Inflammatory macrophage (primary cell): ENCODE measurements around the gene FMNL2.

ENCODE experiments used
- DNase-seq, 2 donors: peaks; one replicate each; pipeline ENCODE4 v3.0.0-alpha.2; 2020 to 2022

FMNL2 gene

DNA sequence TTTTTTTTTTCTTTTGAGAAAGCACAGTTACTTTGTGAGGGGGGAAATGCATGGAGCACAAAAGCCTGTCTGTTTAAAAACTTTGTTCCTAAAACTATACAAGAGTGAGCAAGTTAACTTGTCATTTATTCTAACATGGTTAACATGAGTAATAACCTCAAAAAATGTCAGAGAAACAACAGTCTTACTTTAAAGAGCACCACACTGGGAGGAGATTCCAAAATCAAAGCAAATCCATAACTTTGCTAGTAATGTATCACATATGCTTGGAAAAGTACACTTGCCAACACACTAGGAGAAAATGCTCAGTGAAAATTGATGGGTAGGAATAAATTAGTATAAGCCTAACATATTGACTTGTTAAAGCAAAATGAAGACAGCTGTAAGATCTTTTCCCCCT lies 225.2 kb downstream of the FMNL2 start:
- DNase-seq: no peak

DNA sequence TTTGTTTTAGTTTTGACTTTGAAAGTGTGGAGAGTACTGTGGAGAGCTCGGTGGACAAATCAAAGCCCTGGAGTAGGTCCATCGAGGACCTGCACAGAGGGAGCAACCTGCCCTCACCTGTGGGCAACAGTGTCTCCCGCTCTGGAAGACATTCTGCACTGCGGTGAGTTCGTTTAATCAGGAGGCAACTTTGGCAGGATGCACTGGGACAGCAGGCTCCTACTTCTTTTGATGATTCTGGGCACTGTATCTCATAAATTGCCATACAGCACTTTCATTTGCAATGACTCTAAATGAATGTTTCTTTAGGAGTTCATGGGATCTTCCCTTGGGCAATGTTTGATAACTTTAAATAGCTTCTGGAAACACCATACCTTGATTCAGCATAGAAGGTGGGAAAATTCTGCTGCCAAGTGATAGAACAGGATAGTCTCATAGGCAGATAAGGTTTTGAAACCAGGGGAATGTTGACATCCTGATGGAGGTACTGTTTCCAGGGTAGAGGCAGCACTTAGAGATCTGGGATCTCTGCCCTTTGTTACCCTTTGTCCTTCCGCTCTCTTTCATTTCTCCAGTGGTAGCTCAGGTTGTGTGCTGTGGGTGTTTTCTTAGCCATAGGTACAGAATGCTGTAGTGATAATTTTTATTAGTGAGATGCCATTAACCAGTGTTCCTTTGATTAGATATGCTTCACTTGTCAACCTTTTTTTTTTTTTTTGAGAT lies 226.1 kb downstream of the FMNL2 start:
- no peak for DNase-seq

DNA sequence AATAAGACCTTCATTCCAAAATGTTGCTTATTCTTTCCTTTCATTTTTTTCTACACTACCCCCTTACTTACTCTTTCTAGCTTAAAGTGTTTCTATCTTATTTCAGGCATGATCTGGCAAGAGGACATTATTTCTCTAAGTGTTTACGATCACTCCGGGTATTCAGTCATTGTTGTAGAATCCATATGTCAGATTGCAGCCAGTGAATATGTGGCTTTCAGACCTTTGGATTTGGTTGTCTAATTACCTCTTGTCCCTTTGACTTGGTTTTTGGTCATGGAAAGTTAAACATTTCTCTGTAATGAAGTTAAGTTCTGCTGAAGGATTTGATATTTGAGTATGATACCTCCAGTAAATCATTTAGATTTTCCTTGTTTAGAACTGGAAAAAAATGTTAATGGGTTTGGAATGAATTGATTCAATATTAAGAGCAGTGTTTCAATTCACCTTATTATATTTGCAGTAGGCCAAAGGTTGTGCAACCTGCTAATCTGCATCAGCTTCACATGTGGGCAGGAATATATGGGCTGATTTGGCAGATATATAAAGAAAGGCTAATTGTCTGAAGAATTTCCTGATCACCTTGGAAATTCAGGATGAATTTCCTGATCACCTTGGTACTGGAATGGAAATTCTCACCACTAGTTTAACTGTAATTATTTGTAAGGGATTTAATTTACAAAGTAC lies 227.4 kb downstream of the FMNL2 start:
- no peak for DNase-seq

DNA sequence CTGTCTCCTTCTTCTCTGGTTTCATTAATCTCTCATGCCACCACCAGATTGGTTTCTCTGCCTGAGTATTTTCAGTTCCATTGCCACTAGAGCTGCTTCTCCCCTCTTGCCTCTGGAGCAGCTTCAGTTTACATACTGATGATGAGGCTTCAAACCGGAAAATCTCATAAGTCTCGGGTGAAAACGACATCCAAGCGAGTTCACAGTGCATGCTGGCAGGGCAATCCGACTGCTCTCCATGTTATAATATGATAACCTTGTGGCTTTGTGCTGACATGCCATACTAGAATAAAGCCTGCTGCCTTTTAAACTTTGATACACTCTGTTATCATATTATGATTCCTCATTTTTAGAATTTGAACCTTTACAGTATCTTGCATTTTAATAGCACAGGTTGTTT lies 228.8 kb downstream of the FMNL2 start:
- DNase-seq: no peak

DNA sequence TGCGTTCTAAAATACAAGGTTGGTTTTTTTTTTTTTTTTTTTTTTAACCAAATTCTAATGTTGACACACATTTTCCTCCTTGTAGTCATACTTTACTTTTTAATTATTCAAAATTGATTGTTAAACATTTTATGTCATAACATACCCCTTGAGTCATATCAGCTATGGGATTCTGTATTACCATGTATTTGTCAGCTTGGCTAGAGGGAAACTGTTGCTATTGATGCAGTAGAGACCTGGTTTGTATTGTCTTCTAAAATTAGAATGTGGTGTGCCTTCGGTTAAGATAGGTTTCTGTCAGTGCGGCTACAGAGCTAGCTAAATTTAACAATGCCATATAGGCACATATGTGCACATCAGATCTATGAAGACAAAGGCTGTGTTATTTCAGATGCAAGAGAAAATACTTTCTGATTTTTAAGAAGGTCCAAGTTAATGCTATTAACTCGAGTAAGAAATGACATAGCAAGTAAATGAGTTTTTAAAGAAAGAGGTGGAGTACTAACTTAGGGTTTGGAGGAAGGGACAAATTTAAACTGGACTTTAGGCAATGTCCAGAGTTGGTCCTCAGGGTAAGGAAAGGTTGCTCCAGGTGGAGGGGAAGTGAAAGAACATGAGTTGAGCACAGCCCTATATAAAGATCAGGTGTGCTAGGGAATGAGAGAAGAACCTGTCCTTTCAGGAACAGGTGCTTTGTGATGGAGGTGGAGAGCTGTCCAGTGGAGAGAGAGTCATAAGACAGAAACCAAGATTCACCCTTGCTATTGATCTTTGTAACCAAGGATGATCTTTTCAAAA lies 230.0 kb downstream of the FMNL2 start:
- DNase-seq: no peak

DNA sequence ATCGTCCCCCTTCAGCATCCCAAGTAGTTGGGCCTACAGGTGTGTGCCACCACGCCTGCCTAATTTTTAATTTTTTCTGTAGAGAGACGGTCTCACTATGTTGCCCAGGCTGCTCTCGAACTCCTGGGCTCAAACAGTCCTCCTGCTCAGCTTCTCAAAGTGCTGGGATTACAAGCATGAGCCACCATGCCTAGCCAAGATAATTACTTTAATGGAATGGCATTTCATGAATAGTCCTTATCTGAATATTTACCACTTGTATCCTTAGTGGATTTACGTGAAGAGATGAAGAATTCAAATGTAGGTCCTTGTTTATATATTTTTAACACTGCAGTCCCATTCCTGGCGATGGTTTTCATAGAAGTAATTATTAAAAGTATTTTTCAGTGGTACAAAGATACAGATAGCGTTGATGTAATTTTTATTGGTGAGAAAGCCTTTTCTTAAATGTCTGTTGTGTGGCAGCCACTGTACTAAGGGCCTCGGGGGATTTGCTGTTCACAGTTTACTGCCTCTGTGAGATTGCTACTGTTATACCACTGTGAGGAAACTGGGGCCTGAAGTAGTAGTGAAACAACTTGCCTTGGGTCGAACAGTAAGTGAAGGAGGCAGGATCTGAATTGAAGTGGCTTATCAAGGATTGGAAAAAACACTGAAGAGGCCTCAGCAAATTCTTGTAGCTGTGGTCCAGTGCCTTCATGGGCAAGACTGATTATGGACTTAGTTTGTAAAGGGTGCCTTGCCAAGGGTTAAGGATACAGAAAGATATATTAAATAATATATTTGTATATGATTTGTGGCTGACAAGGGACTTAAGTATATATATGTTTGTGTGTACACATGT lies 231.1 kb downstream of the FMNL2 start:
- no peak for DNase-seq

DNA sequence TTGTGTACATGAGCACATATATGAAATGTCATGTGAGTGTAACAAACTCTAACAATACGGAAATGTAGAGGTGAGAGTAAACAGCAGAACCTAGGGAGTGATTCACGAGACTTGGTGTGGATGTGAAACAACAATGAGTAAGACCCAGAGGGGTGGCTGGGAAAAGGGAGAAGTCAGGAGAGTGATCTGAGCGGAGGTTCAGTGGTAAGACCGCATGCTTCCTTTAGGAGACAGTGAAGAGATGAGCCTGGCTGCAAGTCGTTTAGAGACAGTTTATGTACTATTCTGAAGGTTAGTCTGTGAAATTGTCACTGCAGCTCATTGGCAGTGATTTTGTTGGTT lies 231.7 kb downstream of the FMNL2 start:
- peak; percentile 74 to 85 for DNase-seq

DNA sequence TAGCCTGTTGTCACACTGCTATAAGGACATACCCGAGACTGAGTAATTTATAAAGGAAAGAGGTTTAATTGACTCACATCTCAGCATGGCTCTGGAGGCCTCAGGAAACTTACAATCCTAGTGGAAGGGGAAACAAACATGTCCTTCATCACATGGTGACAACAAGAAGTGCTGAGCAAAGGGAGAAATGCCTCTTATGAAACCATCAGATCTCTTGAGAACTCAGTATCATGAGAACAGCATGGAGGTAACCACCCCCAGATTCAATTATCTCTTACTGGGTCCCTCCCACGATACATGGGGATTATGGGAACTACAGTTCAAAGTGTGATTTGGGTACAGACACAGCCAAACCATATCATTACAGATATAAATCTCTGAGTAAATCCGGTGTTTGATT lies 233.6 kb downstream of the FMNL2 start:
- peak; percentile 73 to 79 for DNase-seq

DNA sequence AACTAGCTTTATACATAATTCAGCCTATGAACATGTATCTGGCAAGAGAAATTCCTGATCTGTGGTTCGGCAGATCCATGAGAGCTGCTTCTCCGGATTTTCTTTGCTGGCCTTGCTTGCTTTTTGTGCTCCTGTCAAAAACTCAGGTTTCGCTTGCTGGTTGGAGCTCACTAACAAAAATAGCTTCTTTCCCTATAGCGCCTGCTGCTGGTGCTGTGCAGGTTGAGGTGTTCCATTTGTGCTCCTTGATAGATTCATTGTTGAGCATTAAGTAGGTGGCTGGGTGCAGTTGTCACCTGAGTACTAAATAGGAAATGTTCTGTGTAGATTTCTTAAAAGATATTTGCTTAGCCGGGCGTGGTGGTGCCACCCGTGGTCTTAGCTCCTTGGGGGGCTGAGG lies 234.2 kb downstream of the FMNL2 start:
- DNase-seq: no peak

DNA sequence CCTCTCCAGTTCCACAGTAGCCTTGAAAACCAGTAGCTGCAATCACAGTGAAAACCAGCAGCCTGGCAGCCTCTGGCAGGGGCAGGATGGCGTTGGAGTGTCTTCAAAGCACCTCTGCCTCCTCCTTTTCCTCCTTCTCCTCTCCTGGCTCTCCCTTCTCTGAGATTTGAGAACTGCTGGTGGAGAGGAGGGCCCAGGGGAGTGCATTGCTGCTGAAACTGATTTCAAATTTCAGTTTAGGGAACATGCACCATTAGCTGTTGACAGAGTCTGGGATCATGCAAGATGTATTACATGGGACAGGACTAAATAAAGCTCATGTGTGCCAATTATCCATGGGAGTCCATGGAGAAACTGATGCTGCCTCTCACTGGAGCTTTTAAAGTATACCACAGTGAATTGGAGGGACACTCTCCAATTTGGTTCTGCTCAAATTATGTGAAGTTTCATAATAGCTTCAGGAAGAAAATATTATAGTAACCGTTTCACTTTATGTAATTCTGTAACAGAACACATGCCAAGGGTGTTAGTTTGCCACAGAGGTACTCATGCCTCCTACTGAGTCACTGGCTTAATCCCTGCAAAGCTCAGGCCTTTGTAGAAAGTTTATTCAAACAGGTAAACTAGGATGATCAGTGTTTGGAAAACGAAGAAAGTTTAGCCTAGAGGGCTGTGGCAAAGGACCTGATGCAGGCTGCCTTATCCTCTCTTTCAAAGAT lies 236.2 kb downstream of the FMNL2 start:
- DNase-seq: peak; percentile 46 to 55

DNA sequence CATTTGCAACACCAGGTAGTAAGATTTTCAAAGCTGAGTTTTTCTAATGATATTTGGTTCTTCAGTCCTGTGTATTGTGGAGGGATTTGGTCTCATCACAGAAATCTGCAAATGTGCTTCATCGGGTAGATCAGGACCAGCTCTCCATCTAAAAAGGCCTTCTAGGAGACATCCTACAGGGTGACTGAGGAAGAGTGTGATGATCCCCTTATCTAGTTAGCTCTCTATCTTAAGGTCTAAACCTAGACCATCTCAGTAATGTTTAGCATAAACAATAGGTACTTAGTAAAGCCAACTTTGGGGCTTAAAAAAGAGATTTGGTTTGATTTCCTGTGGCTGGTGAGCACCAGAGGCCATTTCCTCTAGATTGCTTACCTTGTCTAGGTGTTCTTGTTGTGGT lies 237.1 kb downstream of the FMNL2 start:
- no peak for DNase-seq

DNA sequence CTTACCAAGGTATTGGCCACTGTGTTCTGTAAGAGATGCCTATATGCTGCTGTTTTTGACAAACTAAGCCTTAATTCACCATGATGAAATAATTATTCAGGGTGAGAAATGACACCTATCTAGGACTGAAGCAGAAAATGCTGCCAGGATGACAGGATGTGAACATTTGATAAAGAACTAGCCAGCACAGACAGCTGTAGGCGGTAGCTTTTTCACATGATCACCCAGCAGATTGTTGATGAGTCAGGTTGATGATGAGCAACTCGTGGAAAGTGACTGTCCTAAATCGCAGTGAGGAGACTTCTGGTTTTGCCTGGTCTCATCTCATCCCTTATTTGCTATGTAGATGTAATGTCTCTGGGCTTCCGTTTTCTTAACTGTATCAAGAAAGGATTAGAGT lies 238.2 kb downstream of the FMNL2 start:
- DNase-seq: peak; percentile 95 to 98

DNA sequence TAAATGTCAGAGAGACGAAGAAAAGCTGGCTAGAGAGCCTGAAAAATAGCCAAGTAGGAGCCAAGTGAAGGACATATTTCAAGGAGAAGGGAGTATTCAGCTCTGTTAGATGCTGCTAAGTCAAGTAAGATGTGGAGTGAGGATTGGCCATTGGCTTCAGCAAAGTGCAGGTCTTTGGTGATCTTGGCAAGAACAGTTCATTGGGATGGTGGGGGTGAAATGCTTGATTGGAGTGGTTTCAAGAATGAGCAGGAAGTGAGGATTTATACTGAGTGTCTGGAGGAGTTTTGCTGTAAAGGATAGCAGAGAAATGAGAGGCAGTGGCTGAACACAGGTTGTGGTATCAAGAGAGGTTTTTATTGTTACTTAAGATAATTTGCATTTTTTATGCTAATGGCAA lies 242.6 kb downstream of the FMNL2 start:
- no peak for DNase-seq

DNA sequence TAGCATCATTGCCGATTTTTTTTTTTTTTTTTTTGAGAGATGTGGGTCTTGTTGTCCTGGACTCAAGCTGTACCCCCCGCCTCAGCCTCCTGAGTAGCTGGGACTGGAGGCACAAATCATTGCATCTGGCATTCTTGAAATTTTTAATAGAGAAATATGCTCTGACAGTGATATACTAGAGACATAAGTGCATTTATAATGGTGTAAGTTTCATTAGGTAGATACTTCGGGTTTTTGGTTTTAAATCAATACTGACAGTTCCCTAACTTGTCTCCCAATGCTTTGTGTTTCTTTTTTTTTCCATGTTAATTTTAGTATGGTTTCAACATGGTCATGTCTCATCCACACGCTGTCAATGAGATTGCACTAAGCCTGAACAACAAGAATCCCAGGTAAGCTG lies 243.6 kb downstream of the FMNL2 start:
- DNase-seq: no peak

DNA sequence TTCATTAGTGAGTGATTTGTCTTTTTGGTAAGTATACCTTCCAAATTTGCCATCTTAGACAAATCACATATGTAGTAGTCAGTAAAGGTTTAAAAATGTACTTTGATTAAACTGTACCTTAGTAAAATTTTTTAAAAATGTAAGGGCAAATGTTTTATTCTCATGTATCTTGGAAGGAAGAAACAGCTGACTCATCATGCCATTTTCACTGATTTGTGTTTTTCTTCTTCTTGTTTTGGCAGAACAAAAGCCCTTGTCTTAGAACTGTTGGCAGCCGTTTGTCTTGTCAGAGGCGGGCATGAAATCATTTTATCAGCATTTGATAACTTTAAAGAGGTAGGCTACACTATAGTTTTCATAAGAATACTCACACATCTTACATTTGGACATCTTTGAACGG lies 245.7 kb downstream of the FMNL2 start:
- DNase-seq: no peak

DNA sequence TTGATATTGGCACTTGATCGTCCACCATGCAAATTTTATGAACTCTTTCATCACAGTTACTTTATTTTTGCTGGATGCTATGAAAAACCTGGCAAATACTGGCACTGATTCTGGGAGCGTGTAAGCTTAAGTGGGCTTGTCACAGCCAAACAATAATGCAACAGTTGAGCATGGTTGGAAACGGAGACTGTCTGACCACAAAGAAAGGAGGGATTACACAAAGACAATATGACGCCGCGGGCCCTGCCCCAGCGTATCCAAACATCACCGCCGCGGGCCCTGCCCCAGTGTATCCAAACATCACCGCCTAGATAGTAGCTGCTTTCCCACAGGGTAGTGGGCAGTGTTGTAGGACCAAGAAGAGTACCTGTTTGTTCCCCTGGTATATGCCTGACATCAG lies 246.4 kb downstream of the FMNL2 start:
- no peak for DNase-seq

DNA sequence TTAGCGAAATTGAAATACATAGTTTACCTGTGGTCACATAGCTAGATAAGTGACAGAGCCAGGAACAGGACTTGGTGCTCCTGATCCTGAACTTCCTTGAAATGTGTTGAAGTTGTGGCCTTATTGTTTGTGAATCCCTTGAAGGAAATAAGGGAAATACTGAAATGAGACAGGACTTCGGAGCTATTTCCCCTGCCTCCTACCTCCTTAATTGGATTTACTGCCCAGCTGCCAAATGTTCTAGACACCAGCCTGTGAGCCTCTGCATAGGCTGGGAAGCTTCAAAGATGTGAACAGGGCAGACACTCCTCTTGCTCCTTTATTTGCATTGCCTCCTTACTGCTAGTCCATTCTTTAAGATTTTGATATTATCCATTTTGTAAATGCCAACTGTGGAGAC lies 247.1 kb downstream of the FMNL2 start:
- no peak for DNase-seq

DNA sequence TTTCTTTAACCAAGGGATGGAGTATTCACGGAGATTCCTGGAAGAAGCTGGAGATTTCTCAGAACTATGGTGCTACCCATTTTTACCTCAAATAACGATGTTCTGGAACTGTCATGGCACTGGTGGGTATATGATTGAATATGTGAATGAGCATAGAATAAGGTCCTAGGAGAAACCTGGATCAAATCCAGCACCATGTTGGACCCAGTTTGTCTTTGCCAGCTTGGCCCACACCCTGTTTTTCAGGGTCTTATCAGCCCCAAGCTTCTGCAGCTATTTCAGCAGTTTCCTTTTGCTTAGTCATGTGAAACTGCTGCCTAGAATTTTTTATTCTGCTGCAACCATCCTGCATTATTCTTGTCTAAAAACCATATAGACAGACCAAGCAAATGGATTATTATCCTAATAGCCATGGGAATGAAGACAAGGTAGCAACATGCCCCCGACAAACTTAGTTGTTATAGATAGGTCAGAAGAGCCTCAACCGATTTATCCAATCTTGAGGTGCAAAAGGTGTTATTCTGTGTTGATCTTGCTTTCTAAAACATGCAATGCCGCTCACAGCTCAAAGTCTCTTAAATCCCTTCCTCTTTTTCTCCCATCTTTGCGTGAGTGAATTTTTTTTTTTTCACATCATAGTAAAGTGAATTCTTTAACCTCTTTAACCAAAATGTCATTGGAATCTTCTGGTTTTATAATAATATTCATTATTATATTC lies 248.7 kb downstream of the FMNL2 start:
- no peak for DNase-seq

DNA sequence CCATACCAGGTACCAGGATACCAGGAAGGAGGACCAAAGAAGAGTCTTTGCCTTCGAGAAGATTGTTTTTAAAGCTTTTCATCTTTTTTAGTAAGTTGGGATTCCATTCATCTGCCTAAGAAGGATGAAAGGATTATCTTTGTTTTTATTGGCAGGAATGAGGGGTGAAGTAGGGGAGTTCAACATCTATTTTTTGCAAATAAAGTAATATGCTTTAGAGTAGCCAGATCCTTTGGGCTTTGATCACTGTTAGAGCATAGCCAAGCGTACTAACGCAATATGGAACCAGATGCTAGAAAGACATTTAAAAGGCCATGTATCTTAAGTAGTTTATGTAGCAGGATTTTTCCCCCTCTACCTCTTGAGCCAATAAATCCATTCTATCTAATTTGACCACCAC lies 249.3 kb downstream of the FMNL2 start:
- no peak for DNase-seq

DNA sequence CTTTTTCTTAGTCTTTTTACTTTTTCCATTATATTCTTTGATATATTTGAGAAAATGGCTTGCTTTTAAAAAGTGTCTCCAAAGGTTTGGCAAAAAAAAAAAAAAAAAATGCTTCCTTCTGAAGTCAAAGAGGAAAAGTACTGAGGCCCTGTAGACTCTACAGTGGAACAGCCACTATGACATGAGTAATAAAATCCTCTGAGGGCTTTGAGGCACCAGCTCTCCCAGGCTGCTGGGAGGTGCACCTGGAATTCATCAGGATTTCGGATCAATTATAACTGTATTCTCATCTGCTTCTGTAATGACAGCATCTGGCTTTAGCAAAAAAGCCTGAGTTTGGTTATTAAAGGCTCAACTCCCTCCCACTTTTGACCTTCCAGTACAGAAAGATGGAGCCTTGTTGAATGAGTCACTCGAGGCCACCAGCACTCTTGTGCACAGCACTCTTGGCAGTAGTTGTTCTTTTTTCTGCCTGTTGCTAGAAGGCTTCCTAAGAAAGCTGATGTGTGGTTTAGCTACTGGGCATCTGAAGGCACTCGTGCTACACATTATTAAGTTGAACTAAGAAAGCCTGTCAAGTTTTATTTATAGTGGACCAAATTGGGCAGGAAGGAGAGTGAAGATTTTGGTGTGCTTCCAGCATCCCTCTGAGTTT lies 251.0 kb downstream of the FMNL2 start:
- peak; percentile 23 to 40 for DNase-seq
